Retinal pigment epithelial cell (primary cell): ENCODE results near the gene ZNF280A.

Experiments
- DNase-seq: peaks from one replicate; pipeline ENCODE4 v3.0.0-alpha.2; 2010; ENCODE audit warnings: low read depth
- H3K4me3 ChIP-seq: 2 replicates; pipeline ENCODE4 v1.5.1; 2011; ENCODE audit warnings: mild to moderate bottlenecking, low read length, control low read depth, moderate library complexity
- CTCF ChIP-seq: conservative IDR thresholded peaks from 2 replicates; pipeline ENCODE4 v1.5.1; 2011; ENCODE audit warnings: low read depth, low read length, control low read depth, inconsistent platforms

Gene ZNF280A, protein sequence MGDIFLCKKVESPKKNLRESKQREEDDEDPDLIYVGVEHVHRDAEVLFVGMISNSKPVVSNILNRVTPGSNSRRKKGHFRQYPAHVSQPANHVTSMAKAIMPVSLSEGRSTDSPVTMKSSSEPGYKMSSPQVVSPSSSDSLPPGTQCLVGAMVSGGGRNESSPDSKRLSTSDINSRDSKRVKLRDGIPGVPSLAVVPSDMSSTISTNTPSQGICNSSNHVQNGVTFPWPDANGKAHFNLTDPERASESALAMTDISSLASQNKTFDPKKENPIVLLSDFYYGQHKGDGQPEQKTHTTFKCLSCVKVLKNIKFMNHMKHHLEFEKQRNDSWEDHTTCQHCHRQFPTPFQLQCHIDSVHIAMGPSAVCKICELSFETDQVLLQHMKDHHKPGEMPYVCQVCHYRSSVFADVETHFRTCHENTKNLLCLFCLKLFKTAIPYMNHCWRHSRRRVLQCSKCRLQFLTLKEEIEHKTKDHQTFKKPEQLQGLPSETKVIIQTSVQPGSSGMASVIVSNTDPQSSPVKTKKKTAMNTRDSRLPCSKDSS

DNA sequence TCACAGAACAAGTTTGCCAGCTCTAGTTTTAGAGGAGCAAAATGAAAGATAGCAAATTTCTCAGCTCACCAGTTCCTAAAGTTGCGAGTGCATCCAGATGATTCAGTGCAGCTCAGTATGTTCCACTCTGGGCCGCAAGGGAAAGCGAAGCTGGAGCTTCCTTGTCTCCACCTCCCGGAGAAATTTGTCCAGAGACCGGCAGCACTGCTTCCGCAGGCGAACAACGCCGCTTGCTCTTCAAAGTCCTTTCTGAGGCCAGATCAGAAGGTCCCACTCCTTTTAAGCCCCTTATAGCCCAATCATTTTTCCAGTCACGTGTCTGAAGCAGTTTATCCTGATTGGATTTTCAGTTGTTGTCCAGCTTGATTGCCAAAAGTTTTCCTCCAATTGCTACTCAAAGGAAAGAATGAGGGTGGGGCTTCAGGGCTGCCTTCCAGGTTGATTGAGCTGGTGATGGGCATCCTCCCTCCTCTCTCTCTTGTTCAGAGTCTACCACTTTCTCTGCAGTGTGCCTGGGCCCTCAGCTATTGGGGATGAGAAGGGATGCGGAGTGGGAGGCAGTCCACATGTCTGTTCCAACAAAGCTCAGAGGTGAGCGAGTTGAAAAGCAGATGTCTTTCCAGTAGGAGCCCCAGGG lies at the start of gene ZNF280A:
TSS of gene ZNF280A (minus strand) at position 251 of the 637 bp plus-strand sequence. CDS start 4,640 bp downstream, outside the sequence.
- TF ChIP-seq CTCF = no peak
- H3K4me3 ChIP-seq = peak within 1 kb of the TSS; percentile 34
- DNase-seq = no peak

GRCh38 chr22:22569218-22569617 lies 49.1 kb upstream of the ZNF280A start:
- no peak for DNase-seq
- no peak for TF ChIP-seq CTCF
- no peak overlapping the region for H3K4me3 ChIP-seq

- no peak overlapping the region for H3K4me3 ChIP-seq
- TF ChIP-seq CTCF = no peak
- DNase-seq = no peak
These were observed 45.9 kb upstream of the ZNF280A start for GRCh38 chr22:22565981-22566380.

DNA sequence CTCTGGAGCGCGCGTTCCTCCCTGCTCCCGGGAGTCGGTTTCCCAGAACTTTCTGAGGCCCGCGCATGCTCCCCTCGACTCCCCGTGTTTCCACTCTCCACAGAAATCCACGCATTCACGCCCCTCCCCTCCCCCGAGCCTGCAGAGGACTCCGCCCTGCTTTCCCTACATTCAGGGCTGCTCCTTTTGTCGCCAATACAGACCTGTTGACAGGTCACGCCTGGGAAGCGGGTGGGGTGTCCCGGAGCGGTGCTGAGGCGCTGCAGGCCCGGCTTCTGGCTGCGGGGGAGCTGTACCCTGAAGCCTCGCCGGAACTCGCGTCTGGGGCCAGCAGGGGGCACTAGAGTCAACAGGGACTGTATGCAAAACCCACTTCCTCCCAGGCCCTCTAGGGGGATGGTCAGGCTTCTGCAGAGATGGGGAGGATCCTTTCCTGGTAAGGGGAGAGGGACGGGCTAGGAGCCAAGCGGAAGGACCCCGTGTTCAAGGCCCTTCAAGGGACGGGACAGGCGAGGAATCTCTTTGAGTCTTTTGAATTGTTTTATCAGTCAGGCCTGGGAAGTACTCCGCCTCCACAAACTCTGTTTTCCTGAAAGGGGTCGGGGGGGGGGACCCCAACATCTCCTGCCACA lies 39.0 kb upstream of the ZNF280A start, which contains the start of gene PRAME:
TSS of gene PRAME (minus strand) at position 294 of the 632 bp plus-strand sequence. CDS start 2,433 bp downstream, outside the sequence.
- no peak within 1 kb of the TSS for H3K4me3 ChIP-seq
- peak; percentile 73 for TF ChIP-seq CTCF

DNA sequence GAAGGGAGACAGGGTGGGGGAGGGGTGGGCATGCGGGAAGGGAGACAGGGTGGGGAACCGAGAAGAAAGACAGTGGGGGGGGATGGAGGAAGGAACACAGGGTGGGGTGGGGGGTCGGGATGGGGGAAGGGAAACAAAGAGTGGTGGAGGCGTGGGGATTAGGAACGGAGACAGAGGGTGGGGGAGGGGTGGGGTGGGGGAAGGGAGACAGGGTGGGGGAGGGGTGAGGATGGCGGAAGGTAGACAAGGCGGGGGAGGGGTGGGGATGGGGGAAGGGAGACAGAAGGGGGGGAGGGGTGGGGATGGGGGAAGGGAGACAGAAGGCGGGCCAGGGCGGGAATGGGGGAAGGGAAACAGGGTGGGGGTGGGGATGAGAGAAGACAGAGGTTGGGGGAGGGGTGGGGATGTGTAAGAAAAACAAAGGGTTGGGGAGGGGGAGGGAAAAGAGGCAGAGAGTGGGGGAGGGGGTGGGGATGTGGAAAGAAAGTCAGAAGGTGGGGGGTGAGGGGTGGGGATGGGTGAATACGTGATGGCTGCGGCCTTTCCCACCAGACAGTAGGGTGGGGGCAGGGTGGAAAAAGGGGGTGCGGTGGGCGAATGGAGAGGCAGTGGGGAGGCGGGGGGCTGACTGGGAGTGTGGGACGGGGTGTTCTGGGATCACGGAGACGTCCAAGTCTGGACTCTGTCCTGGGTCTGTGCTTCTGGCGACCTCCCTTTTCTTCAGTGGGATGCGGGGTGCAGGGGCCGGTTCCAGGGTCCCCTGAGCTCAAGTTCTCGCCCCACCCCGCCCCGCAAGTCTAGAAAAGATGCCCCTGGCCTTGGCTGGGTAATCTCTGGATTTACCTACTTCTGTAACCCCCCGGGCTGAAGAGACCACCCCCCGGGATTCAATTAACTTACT lies 38.3 kb upstream of the ZNF280A start:
- no peak for DNase-seq
- no peak overlapping the region for H3K4me3 ChIP-seq
- TF ChIP-seq CTCF = no peak

More for the DNA sequence above, 39.0 kb upstream of the ZNF280A start, which contains the start of gene PRAME:
- no peak for DNase-seq
